NCI-H128 (cell line): Measurements from ENCODE around the gene CYP46A1.
"Not testable (repeated sequence)": the region's sequence is repeated elsewhere in the genome, so short reads cannot be mapped to it uniquely, and the experiment has no call there.

Experiments
- DNase-seq: peaks from one replicate; lab custom pipeline; 2025; ENCODE audit not compliant: unreplicated experiment; lab: John Stamatoyannopoulos, UW

The CYP46A1 gene

DNA sequence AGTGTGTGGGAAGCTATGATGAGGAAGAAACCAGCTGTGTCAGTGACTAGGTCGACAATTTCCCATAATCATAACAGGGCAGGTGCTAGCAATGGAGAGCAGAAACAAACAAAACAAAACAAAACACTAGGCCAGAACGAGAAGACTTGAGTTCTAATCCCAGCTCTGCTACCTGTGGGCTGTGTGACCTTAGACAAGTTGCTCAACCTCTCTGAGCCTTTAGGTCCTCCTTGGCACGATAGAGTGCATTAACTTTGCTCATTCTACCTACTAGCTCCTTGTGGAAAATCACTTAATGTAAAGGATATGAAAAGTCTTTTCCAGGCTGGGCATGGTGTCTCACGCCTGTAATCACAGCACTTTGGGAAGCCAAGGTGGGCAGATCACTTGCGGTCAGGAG lies 27.9 kb upstream of the CYP46A1 start:
- no peak for DNase-seq

DNA sequence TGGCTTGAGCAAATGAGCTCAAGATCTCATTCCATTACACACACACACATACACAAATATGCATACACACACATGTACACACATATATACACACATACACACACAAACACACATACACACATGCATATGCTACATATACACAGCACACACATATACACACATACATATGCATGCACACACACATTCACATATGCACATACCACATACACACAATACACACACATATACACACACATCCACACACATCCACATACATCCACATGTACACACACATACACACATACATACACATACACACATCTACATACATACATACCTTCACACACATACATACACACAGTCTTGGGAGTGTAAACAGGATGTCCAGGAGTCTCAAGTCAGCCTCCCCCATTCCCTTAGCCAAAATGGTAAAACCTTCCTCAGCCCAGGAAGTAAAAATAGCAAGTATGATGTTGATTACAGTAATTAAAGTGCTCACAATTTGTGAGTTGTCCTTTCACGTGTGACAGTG lies 26.4 kb upstream of the CYP46A1 start:
- no peak for DNase-seq

DNA sequence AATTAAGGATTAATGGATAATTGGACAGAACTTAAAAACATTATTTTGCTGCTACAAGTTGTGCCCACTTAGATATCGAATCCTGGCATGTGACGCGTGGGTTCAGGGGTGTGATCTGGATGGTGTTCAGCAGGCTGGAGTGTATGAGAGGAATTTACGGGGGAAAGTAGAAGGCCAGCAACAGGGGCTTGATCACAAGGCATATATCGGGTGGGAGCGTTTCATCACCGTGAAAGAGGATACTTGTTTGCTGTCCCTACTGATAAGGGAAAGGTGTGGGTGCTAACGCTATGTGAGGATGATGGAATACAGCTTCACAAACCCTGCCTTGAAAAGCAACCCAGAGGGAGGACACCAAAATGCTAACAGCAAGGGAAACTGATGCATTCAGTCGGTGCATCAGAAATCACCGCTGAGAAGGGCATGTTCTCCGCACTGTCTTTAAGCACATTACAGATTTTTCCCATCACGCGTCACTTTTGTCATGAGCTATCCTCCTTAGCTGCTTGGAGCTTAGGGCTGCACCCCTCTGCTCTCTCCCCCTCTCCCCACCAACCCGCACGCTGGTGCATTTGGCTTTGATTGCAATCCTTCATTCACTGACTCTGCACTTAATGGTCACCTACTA lies 25.8 kb upstream of the CYP46A1 start:
- DNase-seq, result no peak

DNA sequence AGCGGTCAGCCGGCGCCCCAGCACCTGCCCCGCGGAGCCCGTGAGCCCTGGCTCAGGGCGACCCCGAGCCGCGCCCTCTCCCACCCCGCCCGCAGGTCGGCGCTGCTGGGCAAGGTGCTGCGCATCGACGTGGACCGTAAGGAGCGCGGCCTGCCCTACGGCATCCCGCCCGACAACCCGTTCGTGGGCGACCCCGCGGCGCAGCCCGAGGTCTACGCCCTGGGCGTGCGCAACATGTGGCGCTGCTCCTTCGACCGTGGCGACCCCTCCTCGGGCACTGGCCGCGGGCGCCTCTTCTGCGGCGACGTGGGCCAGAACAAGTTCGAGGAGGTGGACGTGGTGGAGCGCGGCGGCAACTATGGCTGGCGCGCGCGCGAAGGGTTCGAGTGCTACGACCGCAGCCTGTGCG lies 24.8 kb upstream of the CYP46A1 start:
- no peak for DNase-seq

DNA sequence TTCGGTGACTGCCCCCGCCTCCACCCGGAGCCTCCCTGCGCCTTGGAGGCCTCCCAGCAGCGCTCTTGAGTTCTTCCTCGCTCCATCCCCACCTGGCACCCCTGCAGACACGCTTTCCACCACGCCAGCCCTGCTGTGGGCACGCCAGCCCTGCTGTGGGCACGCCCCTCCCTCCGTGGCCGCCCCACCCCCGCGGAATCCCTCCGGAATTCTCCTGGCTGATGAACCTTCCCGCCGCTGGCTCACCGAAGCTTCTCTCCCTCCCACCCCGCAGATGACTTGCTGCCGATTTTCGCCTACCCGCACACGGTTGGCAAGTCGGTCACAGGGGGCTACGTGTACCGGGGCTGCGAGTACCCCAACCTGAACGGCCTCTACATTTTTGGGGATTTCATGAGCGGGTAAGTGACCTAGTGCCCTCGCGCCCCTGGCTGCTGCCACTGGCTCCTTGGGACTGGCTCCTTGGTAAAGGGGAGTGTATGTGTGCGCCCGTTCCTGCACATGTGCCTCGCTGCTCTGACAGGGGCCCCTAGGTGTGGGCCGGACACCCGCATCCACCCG lies 24.0 kb upstream of the CYP46A1 start:
- no peak for DNase-seq

DNA sequence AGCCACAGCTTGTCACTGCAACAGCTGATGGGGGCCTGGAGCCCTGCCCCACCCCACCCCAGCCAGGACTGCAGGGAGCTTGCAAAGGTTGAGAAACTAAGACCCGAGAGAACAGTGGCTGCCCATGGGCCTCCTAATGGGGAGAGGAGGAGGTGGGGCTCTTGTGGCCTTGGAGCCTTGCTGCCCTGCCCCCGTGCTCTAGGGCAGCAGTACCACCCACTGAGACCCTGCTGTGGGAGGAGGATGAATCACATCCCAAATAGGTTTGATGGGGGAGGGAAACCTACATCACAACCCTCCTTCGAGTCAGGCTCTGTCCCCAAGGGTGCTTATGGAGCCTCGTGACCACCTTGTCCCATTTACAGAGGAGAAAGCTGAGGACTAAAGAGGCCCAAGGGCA lies 23.3 kb upstream of the CYP46A1 start:
- no peak for DNase-seq

DNA sequence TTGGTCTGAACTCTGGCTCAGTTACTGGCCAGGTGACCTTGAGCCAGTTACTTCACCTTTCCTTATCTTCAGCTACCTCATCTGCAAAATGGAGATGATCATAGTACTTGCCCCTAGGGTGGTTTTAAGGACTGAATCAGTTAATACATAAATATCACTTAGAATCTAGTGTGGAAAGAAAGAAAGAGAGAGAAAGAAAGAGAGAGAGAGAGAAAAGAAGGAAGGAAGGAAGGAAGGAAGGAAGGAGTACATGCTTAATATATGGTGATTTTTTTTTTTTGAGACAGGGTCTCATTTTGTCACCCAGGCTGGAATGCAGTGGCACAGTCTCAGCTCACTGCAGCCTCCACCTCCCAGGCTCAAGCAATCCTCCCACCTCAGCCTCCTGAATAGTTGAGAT lies 22.9 kb upstream of the CYP46A1 start:
- not testable (repeated sequence) for DNase-seq

DNA sequence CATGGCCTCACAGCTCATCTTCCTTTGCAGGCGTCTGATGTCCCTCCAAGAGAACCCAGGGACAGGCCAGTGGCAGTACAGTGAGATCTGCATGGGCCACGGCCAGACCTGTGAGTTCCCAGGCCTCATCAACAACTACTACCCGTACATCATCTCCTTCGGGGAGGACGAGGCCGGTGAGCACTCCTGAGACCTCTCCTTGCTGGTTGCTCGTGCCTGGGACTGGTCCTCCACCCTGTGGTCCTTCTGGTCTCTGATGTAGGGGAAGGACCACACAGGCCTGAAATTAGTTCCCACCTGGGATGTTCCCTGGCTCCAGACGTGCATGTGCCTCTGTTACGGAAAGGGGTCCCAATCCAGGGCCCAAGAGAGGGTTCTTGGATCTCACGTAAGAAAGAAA lies 21.3 kb upstream of the CYP46A1 start:
- DNase-seq, result no peak

DNA sequence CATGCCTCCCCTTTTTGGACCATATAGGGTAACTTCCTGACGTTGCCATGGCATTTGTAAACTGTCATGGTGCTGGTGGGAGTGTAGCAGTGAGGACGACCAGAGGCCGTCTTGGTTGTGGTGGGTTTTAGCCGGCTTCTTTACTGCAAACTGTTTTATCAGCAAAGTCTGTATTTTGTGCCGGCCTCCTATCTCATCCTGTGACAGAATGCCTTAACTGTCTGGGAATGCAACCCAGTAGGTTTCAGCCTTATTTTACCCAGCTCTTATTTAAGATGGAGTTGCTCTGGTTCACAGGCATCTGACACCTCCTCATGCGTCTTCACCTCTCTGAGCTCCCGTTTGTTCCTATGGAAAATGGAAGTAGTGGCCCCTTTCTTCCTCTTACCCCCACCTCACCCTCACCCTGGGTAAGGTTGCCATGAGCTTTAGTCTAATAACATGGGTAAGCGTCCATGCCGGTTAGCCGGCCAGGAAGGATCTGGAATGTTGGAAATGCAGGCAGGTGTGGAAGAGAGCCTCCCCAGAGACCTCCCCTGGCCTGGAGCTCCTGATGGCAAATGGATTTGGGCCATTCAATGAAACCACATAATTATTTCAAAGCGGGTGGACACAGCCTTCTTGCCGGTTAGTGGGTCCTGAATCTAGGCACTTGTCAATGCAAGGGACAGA lies 20.6 kb upstream of the CYP46A1 start:
- no peak for DNase-seq

DNA sequence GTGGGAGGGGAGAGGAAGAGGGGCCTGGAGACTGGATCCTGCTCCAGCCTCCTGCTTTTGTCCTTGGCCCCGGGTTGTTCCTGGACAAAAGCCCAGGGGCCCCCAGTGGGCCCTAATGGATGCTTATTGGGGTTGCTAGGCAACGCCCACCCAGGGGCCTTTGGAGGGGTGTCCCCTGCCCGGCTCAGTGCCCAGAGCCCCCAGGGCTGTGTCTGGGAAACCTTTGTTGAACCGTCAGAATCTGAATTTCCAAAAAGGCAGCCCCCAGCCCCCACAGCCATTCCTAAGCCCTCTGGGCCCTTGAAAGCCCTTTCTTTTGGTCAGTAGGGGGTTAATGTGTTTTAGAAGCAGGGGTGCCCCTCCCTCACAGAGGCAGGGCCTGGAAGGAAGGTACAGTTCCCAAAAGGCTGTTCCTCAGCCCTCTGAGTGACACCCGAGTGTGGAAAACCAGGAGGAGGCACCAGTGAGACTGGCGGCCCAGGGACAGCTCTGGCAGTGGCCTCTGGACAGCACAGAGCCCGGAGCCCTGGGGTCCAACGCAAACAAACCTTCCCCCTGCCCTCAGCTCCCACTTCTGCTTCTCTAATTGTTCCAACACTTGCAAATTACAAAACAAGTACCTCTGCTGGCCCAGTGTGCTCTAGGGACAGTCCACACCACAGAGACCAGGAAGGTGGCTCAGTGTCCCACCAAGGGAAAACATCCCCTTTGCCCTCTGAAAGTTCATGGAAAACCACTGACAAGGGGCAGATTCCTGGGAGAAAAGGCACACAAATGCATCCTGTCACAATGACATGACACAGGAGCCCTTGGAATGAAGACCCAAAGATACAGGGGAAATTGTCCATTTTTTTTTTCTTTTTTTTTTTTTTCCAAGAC lies 19.8 kb upstream of the CYP46A1 start:
- DNase-seq, result no peak

DNA sequence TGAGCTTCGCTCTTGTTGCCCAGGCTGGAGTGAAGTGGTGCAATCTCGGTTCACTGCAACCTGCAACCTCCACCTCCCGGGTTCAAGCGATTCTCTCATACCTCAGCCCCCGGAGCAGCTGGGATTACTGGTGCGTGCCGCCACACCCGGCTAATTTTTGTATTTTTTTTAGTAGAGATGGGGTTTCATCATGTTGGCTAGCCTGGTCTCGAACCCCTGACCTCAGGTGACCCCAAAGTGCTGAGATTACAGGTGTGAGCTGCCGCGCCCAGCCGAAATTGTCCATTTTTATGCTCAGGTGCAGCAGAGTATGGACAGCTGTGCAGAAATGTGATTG lies 19.2 kb upstream of the CYP46A1 start:
- no peak for DNase-seq

DNA sequence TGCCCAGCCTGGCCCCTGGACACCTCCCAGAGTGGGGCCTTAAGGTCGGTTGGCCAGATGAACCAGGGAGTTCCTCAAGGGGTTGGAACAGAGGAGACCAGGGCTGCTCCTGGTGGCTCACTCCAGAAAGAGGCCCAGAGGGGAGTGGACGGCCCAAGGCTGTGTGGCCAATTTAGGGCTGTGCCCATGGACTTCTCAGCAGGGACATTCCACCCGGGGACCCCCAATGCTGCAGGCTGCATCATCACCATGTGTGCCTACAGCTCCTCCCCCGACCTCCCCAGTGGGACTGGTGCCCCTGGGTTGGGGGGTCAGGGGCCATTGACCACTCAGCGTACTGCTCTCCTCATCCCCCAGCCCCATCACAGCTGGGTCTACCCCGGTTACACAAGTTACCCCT lies 17.6 kb upstream of the CYP46A1 start:
- DNase-seq, result no peak

DNA sequence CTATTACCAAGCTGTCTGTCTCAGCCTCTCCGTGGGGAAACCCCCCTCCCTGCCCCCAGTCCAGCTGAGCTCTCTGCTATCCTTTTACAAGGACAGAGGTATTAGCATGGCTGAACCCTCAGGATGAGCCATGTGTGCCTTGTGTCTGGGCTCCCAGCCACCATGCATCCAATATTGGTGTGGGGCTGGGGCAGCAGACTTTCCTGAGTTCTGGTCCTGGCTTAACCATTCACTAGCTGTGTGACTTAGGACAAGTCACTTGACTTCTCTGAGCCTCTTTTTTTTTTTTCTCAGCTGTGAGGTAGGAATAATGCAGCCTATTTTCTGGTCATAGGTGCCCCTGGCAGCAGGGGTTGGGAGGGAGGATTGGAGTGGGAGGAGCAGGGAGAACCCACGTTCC lies 17.1 kb upstream of the CYP46A1 start:
- DNase-seq, result no peak

DNA sequence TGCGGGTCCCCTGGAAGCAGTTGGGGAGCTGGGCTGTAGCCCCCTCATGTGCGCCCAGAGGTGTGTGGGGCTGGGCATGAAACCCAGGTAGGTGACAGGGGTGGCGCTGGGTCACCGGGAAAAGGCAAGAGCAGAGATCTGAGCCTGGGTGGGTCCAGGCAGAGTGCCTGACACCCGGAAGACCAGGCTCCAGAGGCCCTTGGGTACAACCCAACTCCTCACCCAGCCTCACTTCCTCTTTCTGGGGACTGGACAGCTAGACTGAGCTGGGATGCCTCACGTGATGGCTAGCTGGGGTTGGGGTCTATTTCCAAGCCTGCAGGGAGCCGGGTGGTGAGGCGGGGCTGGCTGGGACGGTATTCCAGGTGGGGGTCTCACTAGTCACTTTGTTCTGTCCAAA lies 16.3 kb upstream of the CYP46A1 start:
- DNase-seq, result no peak

DNA sequence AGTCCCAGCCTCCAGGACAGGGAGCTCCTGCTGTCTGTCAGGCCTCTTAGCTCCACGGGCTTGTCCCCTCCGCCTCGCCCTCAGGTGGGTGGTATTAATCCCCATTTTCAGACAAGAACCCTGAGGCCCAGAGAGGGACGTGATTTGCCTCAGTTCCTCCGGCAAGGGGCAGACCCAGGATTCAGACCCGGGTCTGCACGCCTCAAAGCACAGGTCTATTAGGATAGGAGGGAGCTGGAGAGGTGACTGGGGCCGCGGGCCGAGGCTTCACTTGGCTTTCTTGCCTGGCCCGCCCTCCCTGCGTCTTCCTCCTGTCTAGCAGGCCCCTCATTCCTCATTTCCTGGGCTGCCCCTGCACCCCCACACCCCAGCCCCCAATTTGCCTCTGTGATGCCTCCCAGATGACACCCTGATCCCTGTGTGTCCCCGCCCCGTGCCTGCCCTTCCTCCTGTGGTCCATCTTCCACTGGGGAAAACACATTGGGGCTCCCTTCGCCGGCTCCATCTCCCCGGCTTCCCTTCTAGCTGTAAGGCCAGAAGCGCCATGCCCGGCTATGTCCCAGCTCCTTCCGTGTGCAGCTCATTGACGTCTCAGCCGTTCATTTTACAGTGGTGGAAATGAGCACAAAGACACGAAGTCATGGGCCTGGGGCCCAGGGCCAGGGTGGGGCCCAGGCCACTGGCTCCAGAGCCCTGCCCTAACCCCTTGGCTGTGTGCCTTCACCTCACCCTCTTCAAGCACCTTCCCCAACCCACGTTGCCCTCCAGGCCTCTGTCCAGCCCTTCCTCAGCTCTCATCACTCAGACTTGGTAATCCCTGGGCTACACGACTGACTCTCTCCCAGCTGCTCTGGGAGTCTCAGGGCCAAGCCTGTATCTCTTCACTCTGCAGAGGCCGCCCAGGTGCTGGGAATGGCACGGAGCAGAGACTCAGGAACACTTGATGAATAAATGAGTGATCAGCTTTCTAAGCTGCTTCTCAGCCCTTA lies 15.5 kb upstream of the CYP46A1 start:
- DNase-seq, result no peak

DNA sequence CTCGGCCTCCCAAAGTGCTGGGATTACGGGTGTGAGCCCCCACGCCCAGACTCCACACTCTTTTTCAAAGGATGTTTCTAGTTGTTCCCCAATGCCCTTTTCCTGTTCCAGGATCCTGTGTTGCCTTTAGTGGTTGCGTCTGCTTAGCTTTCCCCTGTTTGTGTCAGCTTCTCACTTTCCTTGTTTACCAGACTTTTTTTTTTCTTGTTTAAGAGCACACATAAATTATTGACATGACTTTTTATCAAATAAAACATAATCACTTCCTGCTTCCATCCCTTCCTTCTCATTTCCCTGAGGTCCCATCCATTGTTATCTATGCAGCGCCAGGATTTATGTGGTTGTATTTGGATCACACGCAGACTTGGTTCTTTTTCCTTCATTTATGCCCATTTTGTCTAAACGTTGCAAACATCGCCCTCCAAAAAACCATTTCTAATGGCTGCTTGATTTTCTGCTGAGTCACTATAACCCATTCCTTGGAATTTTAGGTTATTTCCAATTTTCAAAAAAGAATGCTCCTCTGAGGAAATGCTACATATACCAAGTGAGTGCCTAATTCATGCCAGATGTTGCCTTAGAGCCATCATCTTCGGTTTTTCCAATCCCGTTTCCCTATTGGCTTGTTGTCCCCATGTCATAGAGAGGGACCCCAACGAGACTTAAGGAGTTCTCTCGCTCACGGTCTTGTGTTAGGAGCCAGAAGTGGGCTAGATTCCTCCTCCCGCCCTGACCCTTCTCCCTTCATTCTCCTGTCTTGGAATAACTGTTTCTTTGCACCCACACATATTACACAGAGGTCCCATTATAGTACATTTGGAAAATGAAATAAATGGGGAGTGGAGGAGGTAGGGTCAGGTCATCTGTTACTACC lies 13.5 kb upstream of the CYP46A1 start:
- DNase-seq, result no peak

DNA sequence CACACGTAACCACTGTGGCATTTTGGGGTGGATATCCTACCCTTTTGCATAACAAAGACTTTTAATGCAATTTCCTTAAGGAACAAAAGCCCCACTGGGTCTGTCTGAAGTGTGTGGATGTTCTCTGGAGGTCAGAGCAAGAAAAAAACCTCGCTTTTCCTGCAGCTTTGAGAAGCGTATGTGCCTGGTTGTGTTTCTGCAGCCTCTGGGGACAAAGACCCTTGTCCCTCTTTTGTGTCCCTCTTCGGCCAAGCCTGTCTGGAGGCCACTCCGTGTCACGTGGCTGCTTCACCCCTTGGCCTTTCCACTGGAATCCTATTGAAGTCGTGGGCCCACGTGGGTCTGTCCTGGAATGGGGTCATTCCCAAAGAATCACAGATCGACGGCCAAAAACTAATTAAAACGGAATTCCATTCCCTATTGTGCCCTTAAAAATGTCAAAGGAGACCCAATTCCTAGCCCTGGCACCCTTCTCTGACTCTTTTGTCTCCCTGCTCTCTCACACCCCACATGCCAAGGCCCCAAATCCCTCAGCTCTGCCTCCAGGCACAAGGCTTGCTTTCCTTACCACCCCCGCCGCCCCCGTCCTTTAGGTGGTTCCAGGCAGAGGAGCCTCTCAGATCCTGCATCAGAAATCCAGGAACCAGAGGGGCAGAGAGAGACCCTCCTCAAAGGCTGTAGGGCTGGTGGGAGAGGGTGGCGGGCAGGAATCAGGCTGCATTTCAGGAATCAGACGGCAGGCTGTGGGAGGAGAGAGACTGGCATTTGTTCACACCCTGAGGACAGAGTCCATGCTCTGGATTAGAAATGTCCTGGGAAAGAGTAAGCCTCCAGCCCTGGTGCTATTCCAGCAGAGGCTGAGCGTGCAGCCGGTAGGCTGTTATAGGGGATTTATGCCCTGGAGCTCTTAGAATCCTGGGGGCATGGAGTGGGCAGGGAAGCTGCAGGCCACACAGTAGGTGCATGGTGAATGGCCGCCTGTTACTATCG lies 12.6 kb upstream of the CYP46A1 start:
- no peak for DNase-seq

DNA sequence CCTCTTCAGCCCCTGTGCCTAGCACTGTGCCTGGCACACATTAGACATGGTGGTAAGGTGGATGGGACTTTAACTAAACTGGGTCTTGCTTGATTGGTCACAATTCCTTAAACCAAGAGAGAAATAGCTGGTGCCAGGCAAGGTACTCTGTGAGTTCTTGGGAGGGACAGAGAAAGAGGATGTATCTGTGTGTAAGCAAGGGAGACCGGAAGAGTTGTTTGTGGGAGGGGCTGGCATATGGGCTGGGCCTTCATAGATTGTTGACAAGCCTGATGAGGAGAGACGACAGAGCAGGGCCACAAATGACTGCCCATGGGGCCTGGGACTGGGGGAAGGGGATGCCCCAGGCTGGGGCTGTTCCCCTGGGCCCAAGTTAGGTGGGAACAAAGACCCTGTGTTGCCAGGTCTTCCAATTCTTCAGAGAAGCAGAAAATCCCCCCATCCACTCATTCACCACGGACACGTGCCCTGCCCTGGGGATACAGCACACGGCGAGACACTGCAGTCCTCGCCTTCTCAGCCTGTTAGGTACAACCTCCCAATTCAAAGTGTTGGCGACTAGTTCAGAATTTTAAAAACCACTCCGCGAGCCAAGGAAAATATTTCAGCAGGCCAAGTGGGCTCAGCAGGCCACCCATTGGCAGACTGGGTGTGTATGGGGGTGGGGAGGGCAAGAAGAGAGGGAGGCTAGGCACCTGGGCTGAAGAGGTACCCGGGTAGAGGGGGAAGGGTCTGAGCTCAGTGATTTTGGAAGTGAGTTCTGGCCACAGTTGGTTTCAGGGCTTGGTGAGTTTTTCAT lies 11.4 kb upstream of the CYP46A1 start:
- no peak for DNase-seq
